ES-I3 (cell line): ENCODE data around the gene UGT1A1.

Experiments used
- H3K36me3 ChIP-seq: 2 replicates; pipeline ENCODE4 v1.6.1; 2013; ENCODE audit warnings: mild to moderate bottlenecking, low read length, control low read depth, moderate library complexity; ENCODE audit not compliant: insufficient read depth
- H3K4me1 ChIP-seq: 2 replicates; pipeline ENCODE4 v1.6.1; 2013; ENCODE audit warnings: mild to moderate bottlenecking, control low read depth, low read length; ENCODE audit not compliant: insufficient read depth
- H3K9ac ChIP-seq: 2 replicates; pipeline ENCODE4 v1.6.1; 2013; ENCODE audit warnings: low read depth, mild to moderate bottlenecking, low read length, moderate library complexity
- H3K9me3 ChIP-seq: 2 replicates; pipeline ENCODE4 v1.6.1; 2013; ENCODE audit warnings: mild to moderate bottlenecking, low read length, moderate library complexity; ENCODE audit not compliant: control insufficient read depth, insufficient read depth

The UGT1A1 gene

DNA sequence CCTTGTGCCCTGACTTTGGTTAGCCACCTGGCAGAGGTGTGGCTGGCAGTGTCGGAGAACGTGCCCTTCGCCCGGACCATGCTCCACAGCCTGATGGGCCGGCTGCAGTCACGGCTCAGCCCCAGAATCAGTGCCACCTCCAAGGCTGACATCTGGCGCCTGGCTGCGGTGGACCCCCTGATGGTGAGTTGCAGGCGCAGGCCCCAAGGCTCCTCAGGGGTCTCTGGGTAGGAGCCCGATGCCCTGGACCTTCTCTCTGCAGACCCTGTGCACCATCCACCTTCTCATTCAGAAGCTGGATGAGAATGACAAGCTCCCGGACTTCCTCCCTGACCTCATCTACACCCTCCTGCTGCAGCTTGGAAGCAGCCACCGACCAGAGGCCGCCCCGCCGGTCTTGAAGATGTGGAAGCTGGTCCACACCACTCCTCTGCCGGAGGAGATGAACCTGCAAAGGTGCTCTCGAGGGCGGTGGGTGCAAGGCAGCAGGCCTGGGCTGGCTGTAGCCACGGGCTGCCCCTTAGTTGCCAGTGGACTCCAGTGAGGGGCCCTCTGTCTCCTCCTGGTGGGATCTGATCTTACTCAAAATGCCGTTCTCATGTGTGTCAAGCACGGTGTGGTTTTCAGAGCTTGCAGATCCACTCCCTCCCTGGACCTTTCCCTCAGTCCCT, 62.2 kb downstream of the UGT1A1 start:
- Histone ChIP-seq H3K9me3 (no peaks in the 10 kb centered on the region), H3K36me3 (no peaks in the 10 kb centered on the region), H3K4me1 (no peaks in the 10 kb centered on the region), H3K9ac (no peak overlapping the region)
